A549 treated with CORT108297 at 1 μM for 4 hours (cell line): ENCODE results near the gene DPYSL5. TPM values are rescaled to one million over a fixed set of nuclear protein-coding genes. Genes with fewer than 3 reads are reported as not detected.

Experiments
- total RNA-seq: library from RNA; stranded (reverse); fragments of 200-300 nt; extraction: Qiagen RNA extraction; gene quantifications from 5 replicates; pipeline ENCODE4 v1.2.3, GENCODE V29; 2022

DPYSL5 gene
- 3.8 to 6.8 TPM (median 5.0 TPM) in 5 replicates for total RNA-seq

GRCh38 chr2:26847655-26848335 lies at the start of gene DPYSL5:
TSS of gene DPYSL5 (plus strand) at chr2:26848132. CDS start at chr2:26898500, 50,368 bp downstream.

GRCh38 chr2:26970244-26970927 lies 122.5 kb downstream of the DPYSL5 start, which contains the start of gene MAPRE3:
TSS of gene MAPRE3 (plus strand) at chr2:26970637. CDS start at chr2:27022219, 51,582 bp downstream.

Other genes starting within 250 kb of the DPYSL5 start
- gene CIB4, start 206.8 kb upstream of the DPYSL5 start, total RNA-seq = 0.16 to 0.34 TPM in 2 of 5 replicates, not detected in the others
- 0.53 to 1.2 TPM (median 1.0 TPM) in 5 replicates for gene KCNK3, start 155.4 kb upstream of the DPYSL5 start, total RNA-seq
- gene SLC35F6, start 83.8 kb upstream of the DPYSL5 start, total RNA-seq = 34.5 to 41.0 TPM (median 35.9 TPM) in 5 replicates
- 48.7 to 57.9 TPM (median 55.8 TPM) in 5 replicates for gene CENPA, start 62.1 kb upstream of the DPYSL5 start, total RNA-seq
- 12.2 to 14.0 TPM (median 12.7 TPM) in 5 replicates for gene MAPRE3, start 122.5 kb downstream of the DPYSL5 start, total RNA-seq
- gene TMEM214, start 184.8 kb downstream of the DPYSL5 start, total RNA-seq = 54.2 to 72.9 TPM (median 69.3 TPM) in 5 replicates
- gene AGBL5, start 203.5 kb downstream of the DPYSL5 start, total RNA-seq = 30.0 to 34.0 TPM (median 32.4 TPM) in 5 replicates
- 543 to 595 TPM (median 559 TPM) in 5 replicates for gene OST4, start 223.5 kb downstream of the DPYSL5 start, total RNA-seq
- 0.37 to 0.50 TPM (median 0.47 TPM) in 5 replicates for gene EMILIN1, start 230.5 kb downstream of the DPYSL5 start, total RNA-seq
- 7.5 to 11.0 TPM (median 9.5 TPM) in 5 replicates for gene KHK, start 238.6 kb downstream of the DPYSL5 start, total RNA-seq